Subcutaneous abdominal adipose tissue (tissue), 5 donors: Measurements from ENCODE around the gene PAPSS2.
A peak's percentile ranks its signal among the peaks of the same experiment; 100 is the strongest.

Experiments used
- H3K27ac ChIP-seq: one replicate; pipeline ENCODE4 v1.7.0; 2013; ENCODE audit warnings: low read depth, mild to moderate bottlenecking, inconsistent platforms, low read length, moderate library complexity
- H3K27me3 ChIP-seq, 5 donors: one replicate each; pipeline ENCODE4 v1.7.0; 2013; ENCODE audit warnings: low read length in 5 of 5, inconsistent platforms in 1 of 5; ENCODE audit not compliant: control insufficient read depth in 5 of 5, insufficient read depth in 4 of 5
- H3K36me3 ChIP-seq, 5 donors: one replicate each; pipeline ENCODE4 v1.7.0; 2013; ENCODE audit warnings: low read length in 5 of 5; ENCODE audit not compliant: control insufficient read depth in 5 of 5, insufficient read depth in 5 of 5
- H3K4me1 ChIP-seq, 5 donors: one replicate each; pipeline ENCODE4 v1.7.0; 2013; ENCODE audit warnings: low read length in 5 of 5, mild to moderate bottlenecking in 3 of 5, moderate library complexity in 1 of 5; ENCODE audit not compliant: control insufficient read depth in 5 of 5, insufficient read depth in 5 of 5
- H3K4me3 ChIP-seq, 5 donors: one replicate each; pipeline ENCODE4 v1.7.0; 2013; ENCODE audit warnings: low read length in 5 of 5, low read depth in 1 of 5
- H3K9ac ChIP-seq, 5 donors: one replicate each; pipeline ENCODE4 v1.7.0; 2013; ENCODE audit warnings: low read length in 5 of 5, mild to moderate bottlenecking in 4 of 5, moderate library complexity in 3 of 5
- H3K9me3 ChIP-seq, 5 donors: one replicate each; pipeline ENCODE4 v1.7.0; 2013; ENCODE audit warnings: low read length in 5 of 5; ENCODE audit not compliant: control insufficient read depth in 5 of 5
- donor health status: healthy.
- donor health status: healthy.
- donor health status: healthy.
- donor health status: healthy.
- donor health status: healthy.

PAPSS2 gene

DNA sequence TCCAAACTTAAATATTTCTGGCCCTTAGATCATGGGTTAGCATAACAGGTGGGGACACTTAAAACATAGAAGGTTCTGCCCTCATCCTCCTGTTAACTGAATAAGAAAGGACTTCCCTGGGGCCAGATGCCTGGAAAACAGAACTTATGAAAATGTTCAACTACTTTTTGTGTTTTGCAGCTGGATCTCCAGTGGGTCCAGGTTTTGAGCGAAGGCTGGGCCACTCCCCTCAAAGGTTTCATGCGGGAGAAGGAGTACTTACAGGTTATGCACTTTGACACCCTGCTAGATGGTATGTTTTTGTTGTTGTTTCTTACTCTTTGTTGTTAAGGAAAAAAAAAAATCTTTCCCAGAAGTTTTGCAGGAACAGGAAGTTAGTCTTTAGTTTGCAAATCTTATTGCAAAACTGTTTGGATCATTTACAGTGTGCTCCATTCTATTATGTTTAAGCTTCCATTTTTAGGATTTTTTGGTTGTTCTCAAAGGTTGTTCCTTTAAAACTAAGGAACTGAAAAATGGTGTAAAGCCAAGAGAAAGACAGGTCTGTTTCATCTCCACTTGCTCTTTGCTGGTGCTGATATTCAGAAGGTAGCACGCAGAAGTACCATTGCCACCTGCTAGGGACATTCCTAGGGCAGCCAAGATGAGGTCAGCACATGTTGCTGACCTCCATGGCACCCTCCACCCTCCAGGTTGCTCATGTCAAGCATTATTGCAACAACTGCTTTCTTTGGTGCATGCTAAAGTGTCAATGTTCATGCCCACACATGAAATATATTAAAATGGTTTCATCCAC is 56.1 kb downstream of the PAPSS2 start:
- peak overlapping the region; percentile 47 for H3K27ac ChIP-seq
- no peaks in the 10 kb centered on the region for H3K9me3 ChIP-seq
- no peak overlapping the region for H3K4me3 ChIP-seq
- H3K27me3 ChIP-seq, result no peaks in the 10 kb centered on the region
- peaks cover 2 to 34% (median 14%) of the 10 kb centered on the region in 5 donors for H3K4me1 ChIP-seq
- H3K36me3 ChIP-seq, result peaks cover 10 to 40% (median 16%) of the 10 kb centered on the region in 5 donors
- H3K9ac ChIP-seq, result no peak overlapping the region

DNA sequence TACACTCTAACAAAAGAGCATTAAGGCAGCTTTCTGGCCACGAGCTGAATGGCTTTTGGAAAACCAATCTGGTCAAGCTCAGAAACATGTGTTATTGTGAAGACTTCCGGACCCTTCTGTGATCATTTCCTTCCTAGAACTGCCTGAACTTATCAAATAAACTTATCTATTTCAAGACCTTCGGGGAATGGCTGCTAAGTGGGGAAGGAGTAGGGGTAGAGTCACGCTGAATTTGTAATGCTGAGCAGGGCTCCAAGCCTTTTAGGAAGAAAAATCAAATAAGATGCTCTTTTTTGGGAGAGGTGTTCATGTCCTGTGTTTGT is 56.6 kb downstream of the PAPSS2 start:
- no peak overlapping the region for H3K4me3 ChIP-seq
- no peak overlapping the region for H3K9ac ChIP-seq
- H3K27me3 ChIP-seq, result no peaks in the 10 kb centered on the region
- peaks cover 2 to 36% (median 14%) of the 10 kb centered on the region in 5 donors for H3K4me1 ChIP-seq
- peaks cover 10 to 40% (median 16%) of the 10 kb centered on the region in 5 donors for H3K36me3 ChIP-seq
- no peaks in the 10 kb centered on the region for H3K9me3 ChIP-seq
- no peak overlapping the region for H3K27ac ChIP-seq

DNA sequence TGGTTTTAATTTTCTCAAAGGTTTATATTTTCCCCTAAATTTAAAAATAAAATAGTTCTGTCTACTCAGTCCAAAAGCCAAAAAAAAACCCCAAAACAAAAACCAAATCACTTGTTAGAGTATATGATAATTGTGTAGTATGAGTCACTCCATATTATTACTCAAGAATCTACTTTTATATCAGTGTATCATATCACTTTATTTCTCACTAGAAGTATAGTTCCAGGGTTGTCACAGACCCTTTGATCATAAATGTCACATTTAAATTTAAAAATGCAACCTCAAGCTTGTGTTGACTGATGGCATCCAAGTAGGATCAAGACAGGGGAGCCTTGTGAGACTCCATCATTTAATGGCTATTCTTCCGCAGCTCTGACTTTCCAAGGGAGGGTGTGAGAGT is 61.0 kb downstream of the PAPSS2 start:
- H3K4me3 ChIP-seq, result no peak overlapping the region
- H3K27ac ChIP-seq, result no peak overlapping the region
- no peaks in the 10 kb centered on the region for H3K27me3 ChIP-seq
- peaks cover 2 to 32% (median 6%) of the 10 kb centered on the region in 5 donors for H3K4me1 ChIP-seq
- H3K36me3 ChIP-seq, result peaks cover 4 to 21% (median 8%) of the 10 kb centered on the region in 5 donors
- H3K9me3 ChIP-seq, result no peaks in the 10 kb centered on the region
- H3K9ac ChIP-seq, result no peak overlapping the region

DNA sequence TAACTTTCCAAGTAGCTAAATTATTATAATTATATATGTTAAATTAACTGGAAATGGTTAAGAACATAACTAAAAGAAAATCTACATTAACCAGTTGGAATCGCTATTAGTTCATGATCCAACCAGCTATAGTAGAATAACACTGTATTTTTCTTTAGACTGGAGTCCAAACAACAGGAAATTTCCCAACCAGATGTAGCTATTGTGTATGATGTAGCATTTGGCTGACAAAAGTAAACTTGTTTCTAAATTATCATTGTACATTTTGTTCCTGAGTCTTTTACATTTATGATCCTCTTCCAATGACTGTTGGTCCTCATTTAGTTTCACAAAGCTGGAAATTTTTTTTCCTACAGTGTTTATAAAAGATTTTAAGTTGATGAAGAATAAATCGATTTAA is 62.1 kb downstream of the PAPSS2 start:
- Histone ChIP-seq H3K9me3 (no peaks in the 10 kb centered on the region), H3K27ac (no peak overlapping the region), H3K36me3 (peaks cover 4 to 15% (median 8%) of the 10 kb centered on the region in 5 donors), H3K4me3 (no peak overlapping the region), H3K4me1 (peaks cover 0 to 21% (median 0%) of the 10 kb centered on the region in 5 donors), H3K27me3 (no peaks in the 10 kb centered on the region), H3K9ac (no peak overlapping the region)

DNA sequence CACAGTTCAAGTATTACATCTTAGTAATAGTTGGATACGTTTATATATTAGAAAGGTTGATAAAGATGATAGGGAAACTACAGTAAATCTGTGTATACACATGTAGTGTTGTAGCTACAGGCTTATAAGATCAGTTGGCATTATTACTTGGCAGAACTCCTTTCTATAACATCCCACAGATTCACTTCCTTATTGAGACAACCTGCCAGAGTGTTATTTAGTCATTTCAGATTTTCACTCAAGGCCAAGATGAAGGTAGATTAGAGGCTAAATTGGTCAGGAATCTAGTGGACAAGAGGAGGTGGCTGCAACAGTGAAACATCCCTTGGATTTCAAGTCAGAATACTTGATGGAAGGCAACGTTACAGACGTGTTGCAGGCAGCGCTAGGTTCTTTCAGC is 63.0 kb downstream of the PAPSS2 start:
- H3K9ac ChIP-seq, result no peak overlapping the region
- peaks cover 0 to 18% (median 0%) of the 10 kb centered on the region in 5 donors for H3K4me1 ChIP-seq
- peaks cover 5 to 23% (median 14%) of the 10 kb centered on the region in 5 donors for H3K36me3 ChIP-seq
- no peaks in the 10 kb centered on the region for H3K27me3 ChIP-seq
- H3K27ac ChIP-seq, result no peak overlapping the region
- H3K4me3 ChIP-seq, result no peak overlapping the region
- H3K9me3 ChIP-seq, result no peaks in the 10 kb centered on the region

DNA sequence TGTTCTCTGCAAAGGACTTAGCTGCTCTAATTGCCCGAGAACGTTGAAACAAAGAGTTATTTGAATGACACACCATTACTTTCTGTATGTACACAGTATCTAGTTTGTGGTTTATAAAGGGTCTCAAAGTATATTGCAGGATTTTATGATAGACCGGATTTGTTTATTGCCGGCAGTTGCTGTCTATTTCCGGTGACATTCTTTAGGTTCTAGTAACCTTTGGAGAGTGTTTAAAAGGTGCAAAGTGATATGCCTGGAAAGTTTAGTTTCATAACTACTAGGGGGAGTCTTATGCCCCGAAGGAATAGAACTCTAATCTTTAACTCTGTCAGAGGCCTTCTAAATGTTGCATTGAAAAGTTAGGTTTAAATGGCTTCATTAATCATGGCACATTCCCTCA is 63.8 kb downstream of the PAPSS2 start:
- H3K27ac ChIP-seq, result no peak overlapping the region
- H3K4me1 ChIP-seq, result peaks cover 0 to 18% (median 0%) of the 10 kb centered on the region in 5 donors
- H3K4me3 ChIP-seq, result no peak overlapping the region
- peaks cover 5 to 24% (median 12%) of the 10 kb centered on the region in 5 donors for H3K36me3 ChIP-seq
- H3K9ac ChIP-seq, result no peak overlapping the region
- no peaks in the 10 kb centered on the region for H3K27me3 ChIP-seq
- no peaks in the 10 kb centered on the region for H3K9me3 ChIP-seq

DNA sequence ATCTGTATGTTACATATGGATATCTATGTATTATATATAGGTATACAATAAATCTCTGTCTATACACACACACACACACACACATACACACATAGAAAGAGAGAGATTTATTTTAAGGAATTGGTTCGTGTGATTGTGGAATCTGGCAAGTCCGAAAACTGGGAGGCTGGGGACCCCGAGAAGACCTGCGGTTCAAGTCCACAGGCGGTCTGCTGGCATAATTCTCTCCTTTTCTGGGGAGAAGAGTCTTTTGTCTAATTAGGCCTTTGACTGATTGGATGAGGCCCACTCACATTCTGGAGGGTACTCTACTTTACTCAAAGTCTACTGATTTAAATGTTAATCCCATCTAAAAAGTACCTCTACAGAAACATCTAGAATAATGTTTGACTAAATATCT is 65.1 kb downstream of the PAPSS2 start:
- H3K4me1 ChIP-seq, result peaks cover 0 to 18% (median 0%) of the 10 kb centered on the region in 5 donors
- peaks cover 5 to 20% (median 12%) of the 10 kb centered on the region in 5 donors for H3K36me3 ChIP-seq
- H3K9me3 ChIP-seq, result no peaks in the 10 kb centered on the region
- no peaks in the 10 kb centered on the region for H3K27me3 ChIP-seq
- no peak overlapping the region for H3K4me3 ChIP-seq
- H3K27ac ChIP-seq, result no peak overlapping the region
- no peak overlapping the region for H3K9ac ChIP-seq

DNA sequence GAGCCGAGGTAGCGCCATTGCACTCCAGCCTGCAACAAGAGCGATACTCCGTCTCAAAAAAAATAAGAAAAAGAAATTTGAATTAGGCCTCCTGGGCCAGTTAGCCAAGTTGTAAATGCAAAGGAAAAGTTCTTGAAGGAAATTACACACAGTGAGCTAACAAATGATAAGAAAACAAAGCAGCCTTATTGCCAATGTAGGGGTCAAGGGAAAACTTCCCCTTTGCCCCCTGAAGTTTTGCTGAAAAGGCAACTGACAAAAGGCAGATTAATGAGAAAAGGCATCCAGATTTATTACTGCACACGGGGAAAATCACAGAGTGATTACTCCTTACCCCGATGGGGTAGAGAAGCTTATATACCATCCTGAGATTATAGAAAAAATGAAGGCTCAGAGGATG is 70.3 kb downstream of the PAPSS2 start:
- Histone ChIP-seq H3K9ac (no peak overlapping the region), H3K27me3 (no peaks in the 10 kb centered on the region), H3K36me3 (peaks cover 5 to 20% (median 10%) of the 10 kb centered on the region in 5 donors), H3K27ac (no peak overlapping the region), H3K4me3 (no peak overlapping the region), H3K9me3 (no peaks in the 10 kb centered on the region), H3K4me1 (peaks cover 0 to 9% (median 4%) of the 10 kb centered on the region in 5 donors)

DNA sequence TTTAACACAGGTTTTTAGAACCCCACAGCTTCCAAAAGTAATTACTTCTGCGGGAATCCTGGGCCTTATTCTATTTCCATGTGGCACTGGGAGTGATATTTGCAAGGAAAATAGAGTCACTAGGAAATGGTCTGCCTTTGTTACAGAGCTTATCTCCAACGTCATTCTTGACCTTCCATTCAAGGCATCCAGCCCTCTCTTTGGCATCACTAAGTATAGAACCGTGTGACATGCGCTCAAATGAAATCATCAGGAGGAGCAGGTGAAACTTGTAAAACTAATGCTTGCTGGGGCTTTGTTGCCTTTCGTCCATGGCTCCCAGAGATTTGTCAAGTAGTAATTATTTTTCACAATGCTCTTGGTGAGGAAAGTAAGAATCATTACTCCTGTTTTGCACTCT is 73.4 kb downstream of the PAPSS2 start:
- H3K9me3 ChIP-seq, result no peaks in the 10 kb centered on the region
- H3K4me3 ChIP-seq, result no peak overlapping the region
- no peak overlapping the region for H3K27ac ChIP-seq
- no peaks in the 10 kb centered on the region for H3K27me3 ChIP-seq
- H3K9ac ChIP-seq, result no peak overlapping the region
- H3K36me3 ChIP-seq, result peaks cover 2 to 15% (median 4%) of the 10 kb centered on the region in 5 donors
- peaks cover 0 to 11% (median 6%) of the 10 kb centered on the region in 5 donors for H3K4me1 ChIP-seq

DNA sequence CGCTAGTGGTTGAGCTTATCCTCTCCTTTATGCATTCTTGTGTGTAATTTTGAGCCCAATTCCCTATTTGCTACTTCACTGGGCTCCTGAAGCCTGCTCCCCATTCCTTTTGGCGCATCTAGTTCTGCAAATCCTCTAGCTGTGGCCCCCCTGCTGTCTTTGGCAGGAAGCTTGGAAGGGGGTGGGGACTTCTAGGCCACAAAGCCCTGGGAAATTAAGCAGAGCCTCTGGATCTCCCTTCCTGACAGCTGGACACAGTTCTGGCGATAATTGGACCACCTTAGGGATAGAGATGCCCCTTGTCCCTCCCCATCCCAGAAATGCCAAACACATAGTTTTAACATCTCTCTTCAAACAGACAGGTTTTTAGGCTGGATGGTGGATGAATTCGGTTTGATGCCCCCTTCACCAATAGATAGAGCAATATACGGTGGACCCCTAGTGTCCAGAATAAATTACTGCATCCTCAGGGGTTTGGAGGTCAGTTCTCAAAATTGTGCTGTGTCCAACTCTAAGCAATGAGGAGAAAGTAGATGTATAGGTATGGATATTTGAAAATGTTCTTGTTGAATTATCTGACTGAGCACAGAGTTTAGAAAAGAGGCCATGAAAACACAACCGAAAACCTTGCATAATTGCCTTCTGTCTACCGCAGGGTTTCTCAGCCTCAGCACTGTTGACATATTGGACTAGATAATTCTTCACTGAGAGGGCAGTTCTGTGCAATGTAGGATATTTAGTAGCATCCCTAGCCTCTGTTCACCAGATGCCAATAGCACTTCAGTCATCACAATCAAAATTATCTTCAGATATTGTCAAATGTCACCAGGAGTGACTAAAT is 75.5 kb downstream of the PAPSS2 start:
- no peaks in the 10 kb centered on the region for H3K27me3 ChIP-seq
- H3K9me3 ChIP-seq, result no peaks in the 10 kb centered on the region
- no peak overlapping the region for H3K4me3 ChIP-seq
- H3K9ac ChIP-seq, result peak overlapping the region in 2 of 5 donors; percentile 10 to 51
- no peak overlapping the region for H3K27ac ChIP-seq
- peaks cover 0 to 11% (median 6%) of the 10 kb centered on the region in 5 donors for H3K4me1 ChIP-seq
- H3K36me3 ChIP-seq, result peaks cover 0 to 10% (median 2%) of the 10 kb centered on the region in 5 donors
